ENCODE data around the gene CNOT3. TPM values are rescaled to one million over a fixed set of nuclear protein-coding genes. Genes with fewer than 3 reads are reported as not detected.

The CNOT3 gene
- total RNA-seq, 2 donors from 2014 or later, result 20.8 to 28.1 TPM

DNA sequence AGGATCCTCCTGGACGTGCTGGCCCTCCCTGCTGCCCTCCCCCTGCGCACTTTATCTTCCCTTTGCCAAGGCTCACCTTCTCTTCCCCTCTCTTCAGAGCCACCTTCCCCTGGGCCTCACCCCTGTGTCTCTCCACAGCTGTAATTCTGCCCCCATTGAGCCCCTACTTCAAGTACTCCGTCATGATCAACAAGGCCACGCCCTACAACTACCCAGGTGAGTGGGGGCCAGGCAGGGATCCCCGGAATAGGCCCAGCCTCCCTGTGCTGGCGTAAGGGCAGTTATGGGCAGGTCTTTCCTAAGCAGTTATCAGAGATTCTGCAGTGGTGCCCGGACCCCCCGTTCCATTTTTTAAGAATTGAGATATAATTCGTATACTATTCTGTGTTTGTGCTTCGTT, 31.8 kb upstream of the CNOT3 start:
- no peaks in the 10 kb centered on the region for H3K27me3 ChIP-seq (replicated peaks; ENCODE audit: insufficient read depth)
- ATAC-seq (ENCODE audit: insufficient number of reproducible peaks, low FRiP score, low read depth) (no peak), DNase-seq (ENCODE audit: low spot score) (no peak)
- no peak overlapping the region for H3K27ac ChIP-seq
- TF ChIP-seq, protein P1, sequence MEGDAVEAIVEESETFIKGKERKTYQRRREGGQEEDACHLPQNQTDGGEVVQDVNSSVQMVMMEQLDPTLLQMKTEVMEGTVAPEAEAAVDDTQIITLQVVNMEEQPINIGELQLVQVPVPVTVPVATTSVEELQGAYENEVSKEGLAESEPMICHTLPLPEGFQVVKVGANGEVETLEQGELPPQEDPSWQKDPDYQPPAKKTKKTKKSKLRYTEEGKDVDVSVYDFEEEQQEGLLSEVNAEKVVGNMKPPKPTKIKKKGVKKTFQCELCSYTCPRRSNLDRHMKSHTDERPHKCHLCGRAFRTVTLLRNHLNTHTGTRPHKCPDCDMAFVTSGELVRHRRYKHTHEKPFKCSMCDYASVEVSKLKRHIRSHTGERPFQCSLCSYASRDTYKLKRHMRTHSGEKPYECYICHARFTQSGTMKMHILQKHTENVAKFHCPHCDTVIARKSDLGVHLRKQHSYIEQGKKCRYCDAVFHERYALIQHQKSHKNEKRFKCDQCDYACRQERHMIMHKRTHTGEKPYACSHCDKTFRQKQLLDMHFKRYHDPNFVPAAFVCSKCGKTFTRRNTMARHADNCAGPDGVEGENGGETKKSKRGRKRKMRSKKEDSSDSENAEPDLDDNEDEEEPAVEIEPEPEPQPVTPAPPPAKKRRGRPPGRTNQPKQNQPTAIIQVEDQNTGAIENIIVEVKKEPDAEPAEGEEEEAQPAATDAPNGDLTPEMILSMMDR (IDR thresholded peaks at IDR 0.05), result no peak
- H3K4me1 ChIP-seq (ENCODE audit: control insufficient read depth in 1 of 2, low read depth in 2 of 2), result peaks cover 7 to 13% of the 10 kb centered on the region in 2 donors
- no peak overlapping the region for H3K4me3 ChIP-seq
- peaks cover 40% of the 10 kb centered on the region for H3K36me3 ChIP-seq
- H3K9me3 ChIP-seq, result no peaks in the 10 kb centered on the region

GRCh38 chr19:54106716-54107115, 30.8 kb upstream of the CNOT3 start:
- H3K36me3 ChIP-seq, result peaks cover 43% of the 10 kb centered on the region

GRCh38 chr19:54107876-54108490, 29.6 kb upstream of the CNOT3 start:
- peaks cover 43% of the 10 kb centered on the region for H3K36me3 ChIP-seq

More at GRCh38 chr19:54106716-54107115, 30.8 kb upstream of the CNOT3 start:
- DNase-seq (ENCODE audit: low spot score) (no peak), ATAC-seq (ENCODE audit: insufficient number of reproducible peaks, low FRiP score, low read depth) (no peak)
- Histone ChIP-seq H3K4me1 (ENCODE audit: control insufficient read depth in 1 of 2, low read depth in 2 of 2) (peaks cover 7 to 13% of the 10 kb centered on the region in 2 donors), H3K4me3 (no peak overlapping the region), H3K27me3 (replicated peaks; ENCODE audit: insufficient read depth) (no peaks in the 10 kb centered on the region), H3K9me3 (no peaks in the 10 kb centered on the region), H3K27ac (no peak overlapping the region)
- TF ChIP-seq, protein P1 (IDR thresholded peaks at IDR 0.05), result no peak

GRCh38 chr19:54108496-54108895, 29.1 kb upstream of the CNOT3 start:
- no peak overlapping the region for H3K27ac ChIP-seq
- H3K9me3 ChIP-seq, result no peaks in the 10 kb centered on the region
- H3K4me3 ChIP-seq, result no peak overlapping the region
- H3K27me3 ChIP-seq (replicated peaks; ENCODE audit: insufficient read depth), result no peaks in the 10 kb centered on the region
- peaks cover 43% of the 10 kb centered on the region for H3K36me3 ChIP-seq
- no peak for ATAC-seq (ENCODE audit: insufficient number of reproducible peaks, low FRiP score, low read depth)
- DNase-seq (ENCODE audit: low spot score), result no peak
- peaks cover 4 to 9% of the 10 kb centered on the region in 2 donors for H3K4me1 ChIP-seq (ENCODE audit: control insufficient read depth in 1 of 2, low read depth in 2 of 2)
- TF ChIP-seq, protein P1 (IDR thresholded peaks at IDR 0.05), result no peak

More at GRCh38 chr19:54107876-54108490, 29.6 kb upstream of the CNOT3 start:
- ATAC-seq (ENCODE audit: insufficient number of reproducible peaks, low FRiP score, low read depth) (no peak), DNase-seq (ENCODE audit: low spot score) (no peak)
- Histone ChIP-seq H3K27me3 (replicated peaks; ENCODE audit: insufficient read depth) (no peaks in the 10 kb centered on the region), H3K9me3 (no peaks in the 10 kb centered on the region), H3K27ac (no peak overlapping the region), H3K4me1 (ENCODE audit: control insufficient read depth in 1 of 2, low read depth in 2 of 2) (peaks cover 7 to 13% of the 10 kb centered on the region in 2 donors), H3K4me3 (no peak overlapping the region)
- TF ChIP-seq, protein P1 (IDR thresholded peaks at IDR 0.05), result no peak

DNA sequence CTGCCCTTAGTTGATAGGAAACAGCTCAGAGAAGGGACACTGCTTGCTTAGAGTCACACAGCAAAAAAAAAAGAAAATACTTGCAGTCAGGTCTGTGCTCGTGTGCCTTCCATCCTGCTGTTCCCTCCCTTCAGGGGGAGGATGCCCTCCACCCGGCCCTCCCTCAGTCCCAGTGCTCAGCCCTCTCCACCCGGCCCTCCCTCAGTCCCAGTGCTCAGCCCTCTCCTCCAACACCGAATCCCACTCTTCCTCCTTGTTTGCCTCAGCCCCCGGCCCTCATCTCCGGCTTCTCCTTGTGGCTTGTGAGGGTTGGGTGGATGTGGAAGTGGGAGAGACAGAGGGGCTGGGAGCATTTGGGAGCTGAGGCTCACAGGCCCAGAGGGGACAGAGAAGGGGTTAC, 27.9 kb upstream of the CNOT3 start:
- Histone ChIP-seq H3K27ac (no peak overlapping the region), H3K4me1 (ENCODE audit: control insufficient read depth in 1 of 2, low read depth in 2 of 2) (peaks cover 9 to 10% of the 10 kb centered on the region in 2 donors), H3K4me3 (no peak overlapping the region), H3K27me3 (replicated peaks; ENCODE audit: insufficient read depth) (no peaks in the 10 kb centered on the region), H3K9me3 (no peaks in the 10 kb centered on the region), H3K36me3 (peaks cover 43% of the 10 kb centered on the region)
- no peak for DNase-seq (ENCODE audit: low spot score)
- TF ChIP-seq, protein P1 (IDR thresholded peaks at IDR 0.05), result no peak
- no peak for ATAC-seq (ENCODE audit: insufficient number of reproducible peaks, low FRiP score, low read depth)

Measured in thoracic aorta (tissue), 2 donors.